Peyer's patch (tissue), 4 donors: ENCODE data around the gene APOM. TPM values are rescaled to one million over a fixed set of nuclear protein-coding genes. Genes with fewer than 3 reads are reported as not detected.

Source experiments
- DNase-seq, 3 donors: peaks; one replicate each; pipeline ENCODE4 v3.0.0-alpha.2; 2017 to 2019
- H3K27ac ChIP-seq, 4 donors: fragments of 200-600 bp; sonication (generic); one replicate each; pipeline ENCODE4 v1.5.1; 2016 to 2019
- H3K27me3 ChIP-seq, 2 donors: fragments of 200-600 bp; sonication (generic); one replicate each; pipeline ENCODE4 v1.5.1; 2019
- H3K36me3 ChIP-seq, 3 donors: fragments of 200-600 bp; sonication (generic); one replicate each; pipeline ENCODE4 v1.5.1; 2016 to 2019
- H3K4me1 ChIP-seq, 4 donors: fragments of 200-600 bp; sonication (generic); one replicate each; pipeline ENCODE4 v1.5.1; 2016 to 2019
- H3K4me3 ChIP-seq, 4 donors: fragments of 200-600 bp; sonication (generic); 1 replicate in 3 of 4; 2 replicates in 1 of 4; pipeline ENCODE4 v1.5.1; 2016 to 2019; ENCODE audit warnings: mild to moderate bottlenecking in 1 of 4
- H3K9me3 ChIP-seq, 4 donors: fragments of 200-600 bp; sonication (generic); one replicate each; pipeline ENCODE4 v1.5.1; 2016 to 2019; ENCODE audit warnings: mild to moderate bottlenecking in 1 of 4
- POLR2A ChIP-seq, 2 donors: fragments of 450-650 bp; IDR thresholded peaks; one replicate each; pipeline ENCODE4 v1.5.1; 2017; ENCODE audit warnings: antibody characterized with exemption in 2 of 2, mild to moderate bottlenecking in 2 of 2, moderate library complexity in 2 of 2
- total RNA-seq, 4 donors: library from RNA; depleted of rRNA; stranded (reverse); fragments of >200 nt; gene quantifications; one replicate each; pipeline ENCODE4 v1.1.0, GENCODE V29; 2016
- TF ChIP-seq, protein P1 (sequence below), 6 experiments: fragments of 450-650 bp in 4 of 6; fragments of 200-600 bp in 2 of 6; sonication (generic) in 1 of 6; IDR thresholded peaks; one replicate each; pipeline ENCODE4 v1.5.1; 2017 to 2019; ENCODE audit warnings: antibody characterized with exemption in 6 of 6, mild to moderate bottlenecking in 3 of 6, moderate library complexity in 1 of 6

Gene APOM
- total RNA-seq, 4 donors from 2014 or later: 10.0 to 34.9 (median 10.9) TPM; not detected in 1

GRCh38 chr6:31633447-31633846 is 22.2 kb upstream of the APOM start:
- no peak for DNase-seq
- Histone ChIP-seq H3K4me1 (no peaks in the 10 kb centered on the region), H3K36me3 (peaks cover 0 to 99% (median 0%) of the 10 kb centered on the region in 3 donors), H3K4me3 (no peak overlapping the region), H3K27ac (no peak overlapping the region), H3K9me3 (no peaks in the 10 kb centered on the region), H3K27me3 (no peaks in the 10 kb centered on the region)
- TF ChIP-seq, protein P1, sequence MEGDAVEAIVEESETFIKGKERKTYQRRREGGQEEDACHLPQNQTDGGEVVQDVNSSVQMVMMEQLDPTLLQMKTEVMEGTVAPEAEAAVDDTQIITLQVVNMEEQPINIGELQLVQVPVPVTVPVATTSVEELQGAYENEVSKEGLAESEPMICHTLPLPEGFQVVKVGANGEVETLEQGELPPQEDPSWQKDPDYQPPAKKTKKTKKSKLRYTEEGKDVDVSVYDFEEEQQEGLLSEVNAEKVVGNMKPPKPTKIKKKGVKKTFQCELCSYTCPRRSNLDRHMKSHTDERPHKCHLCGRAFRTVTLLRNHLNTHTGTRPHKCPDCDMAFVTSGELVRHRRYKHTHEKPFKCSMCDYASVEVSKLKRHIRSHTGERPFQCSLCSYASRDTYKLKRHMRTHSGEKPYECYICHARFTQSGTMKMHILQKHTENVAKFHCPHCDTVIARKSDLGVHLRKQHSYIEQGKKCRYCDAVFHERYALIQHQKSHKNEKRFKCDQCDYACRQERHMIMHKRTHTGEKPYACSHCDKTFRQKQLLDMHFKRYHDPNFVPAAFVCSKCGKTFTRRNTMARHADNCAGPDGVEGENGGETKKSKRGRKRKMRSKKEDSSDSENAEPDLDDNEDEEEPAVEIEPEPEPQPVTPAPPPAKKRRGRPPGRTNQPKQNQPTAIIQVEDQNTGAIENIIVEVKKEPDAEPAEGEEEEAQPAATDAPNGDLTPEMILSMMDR (IDR thresholded peaks at IDR 0.05): no peak
- TF ChIP-seq POLR2A (IDR thresholded peaks at IDR 0.05): no peak

DNA sequence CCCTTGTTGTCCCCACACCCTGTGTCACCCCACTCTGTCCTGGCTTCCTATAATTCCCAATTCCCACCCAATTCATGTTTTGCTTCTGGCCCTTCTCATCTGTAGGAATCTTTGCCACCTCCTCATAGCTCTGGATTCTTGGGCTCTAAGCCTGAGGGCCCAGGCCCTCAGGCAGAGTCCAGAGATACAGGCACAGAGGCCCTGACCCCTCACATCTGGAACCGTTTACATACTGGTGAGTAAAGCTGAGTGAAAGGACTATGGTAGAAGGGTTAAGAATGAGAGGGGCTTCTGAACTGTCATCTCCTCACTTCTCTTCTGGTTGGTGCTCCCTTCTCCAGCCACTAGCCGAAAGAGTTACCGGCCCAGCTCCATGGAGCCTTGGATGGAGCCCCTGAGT is 21.6 kb upstream of the APOM start:
- TF ChIP-seq POLR2A (IDR thresholded peaks at IDR 0.05): no peak
- TF ChIP-seq, protein P1 (IDR thresholded peaks at IDR 0.05): no peak

DNA sequence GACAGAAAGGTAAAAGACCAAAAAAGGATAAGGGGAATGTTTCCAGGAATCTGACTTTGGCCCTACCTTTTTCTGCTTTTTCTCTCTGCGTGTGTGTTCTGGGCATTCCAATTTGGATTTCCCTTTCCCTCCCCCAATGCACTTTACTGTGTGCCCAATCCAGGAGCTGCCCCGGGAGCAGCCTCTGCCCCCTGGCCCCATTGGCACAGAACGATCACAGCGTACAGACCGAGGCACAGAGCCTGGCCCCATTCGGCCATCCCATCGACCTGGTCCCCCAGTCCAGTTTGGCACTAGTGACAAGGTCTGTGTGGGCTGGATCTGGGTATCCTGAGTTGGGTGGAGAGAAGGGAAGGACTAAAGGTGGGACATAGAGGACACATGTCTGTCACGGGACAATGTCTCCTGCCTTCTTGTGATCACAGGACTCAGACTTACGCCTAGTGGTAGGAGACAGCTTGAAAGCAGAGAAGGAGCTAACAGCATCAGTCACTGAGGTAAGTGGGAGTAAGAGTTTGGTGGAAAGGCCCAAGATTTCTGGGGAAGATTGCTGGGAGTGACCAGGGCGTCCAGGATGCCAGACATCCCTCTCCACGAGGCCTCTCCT is 20.6 kb upstream of the APOM start:
- no peaks in the 10 kb centered on the region for H3K4me1 ChIP-seq
- DNase-seq: no peak
- no peak for TF ChIP-seq POLR2A (IDR thresholded peaks at IDR 0.05)
- TF ChIP-seq, protein P1 (IDR thresholded peaks at IDR 0.05): no peak
- H3K27ac ChIP-seq: no peak overlapping the region
- no peak overlapping the region for H3K4me3 ChIP-seq
- no peaks in the 10 kb centered on the region for H3K27me3 ChIP-seq
- peaks cover 0 to 98% (median 0%) of the 10 kb centered on the region in 3 donors for H3K36me3 ChIP-seq
- H3K9me3 ChIP-seq: no peaks in the 10 kb centered on the region

More for the DNA sequence above, 21.6 kb upstream of the APOM start:
- H3K4me3 ChIP-seq: no peak overlapping the region
- H3K36me3 ChIP-seq: peaks cover 0 to 98% (median 0%) of the 10 kb centered on the region in 3 donors
- no peak for DNase-seq
- H3K4me1 ChIP-seq: no peaks in the 10 kb centered on the region
- no peak overlapping the region for H3K27ac ChIP-seq
- H3K9me3 ChIP-seq: no peaks in the 10 kb centered on the region
- H3K27me3 ChIP-seq: no peaks in the 10 kb centered on the region

GRCh38 chr6:31636698-31637596 is 18.7 kb upstream of the APOM start:
- no peaks in the 10 kb centered on the region for H3K4me1 ChIP-seq
- no peak overlapping the region for H3K4me3 ChIP-seq
- no peaks in the 10 kb centered on the region for H3K27me3 ChIP-seq
- peak in 1 of 3 donors; percentile 27 for DNase-seq
- no peak for TF ChIP-seq POLR2A (IDR thresholded peaks at IDR 0.05)
- TF ChIP-seq, protein P1 (IDR thresholded peaks at IDR 0.05): no peak
- no peak overlapping the region for H3K27ac ChIP-seq
- peaks cover 0 to 98% (median 1%) of the 10 kb centered on the region in 3 donors for H3K36me3 ChIP-seq
- H3K9me3 ChIP-seq: no peaks in the 10 kb centered on the region

DNA sequence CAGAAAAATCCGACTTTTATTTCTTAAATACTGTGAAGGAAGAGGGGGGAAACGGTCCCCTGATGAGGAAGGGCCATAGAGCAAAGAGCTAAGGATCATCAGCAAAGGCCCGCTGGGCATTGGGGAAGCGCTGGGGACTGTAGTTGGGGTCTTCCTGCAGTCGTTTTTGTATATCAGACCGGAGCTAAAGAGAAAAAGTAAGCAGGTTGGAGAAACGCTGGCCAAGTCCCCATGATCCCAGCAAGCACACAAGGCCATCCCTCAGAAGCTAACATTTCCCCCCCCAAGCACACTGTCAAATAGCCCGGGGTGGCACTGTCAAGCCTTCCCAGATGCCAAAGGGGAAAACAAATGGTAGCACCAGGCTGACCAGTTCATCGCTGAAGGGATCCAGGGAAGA is 16.7 kb upstream of the APOM start:
- H3K27ac ChIP-seq: no peak overlapping the region
- H3K4me3 ChIP-seq: no peak overlapping the region
- H3K36me3 ChIP-seq: peaks cover 0 to 99% (median 7%) of the 10 kb centered on the region in 3 donors
- no peaks in the 10 kb centered on the region for H3K27me3 ChIP-seq
- no peaks in the 10 kb centered on the region for H3K4me1 ChIP-seq
- DNase-seq: no peak
- no peaks in the 10 kb centered on the region for H3K9me3 ChIP-seq
- TF ChIP-seq, protein P1 (IDR thresholded peaks at IDR 0.05): no peak
- no peak for TF ChIP-seq POLR2A (IDR thresholded peaks at IDR 0.05)
